GM21526 (cell line): ENCODE measurements around the gene PLXND1.
"Not testable (repeated sequence)": the region's sequence is repeated elsewhere in the genome, so short reads cannot be mapped to it uniquely, and the experiment has no call there.

Experiments used
- ATAC-seq: cut with Tn5 transposase; IDR thresholded peaks from one replicate; pipeline ENCODE4 v1.9.1; 2021; ENCODE audit warnings: moderate library complexity; ENCODE audit not compliant: unreplicated experiment, low FRiP score

The PLXND1 gene

GRCh38 chr3:129532261-129532660, 74.2 kb downstream of the PLXND1 start:
- ATAC-seq = no peak

- ATAC-seq = no peak
Observed at GRCh38 chr3:129531699-129532098, 74.8 kb downstream of the PLXND1 start.

GRCh38 chr3:129530821-129531220, 75.7 kb downstream of the PLXND1 start:
- no peak for ATAC-seq

GRCh38 chr3:129530251-129530791, 76.2 kb downstream of the PLXND1 start:
- ATAC-seq = no peak

GRCh38 chr3:129529436-129530210, 76.9 kb downstream of the PLXND1 start:
- no peak for ATAC-seq

- ATAC-seq = no peak
Observed at GRCh38 chr3:129528589-129529100, 77.8 kb downstream of the PLXND1 start, which contains the start of gene RHO. RHO (plus strand) TSS chr3:129528639; CDS start chr3:129528734, 95 bp downstream.

- no peak for ATAC-seq
Observed at GRCh38 chr3:129527262-129527661, 79.2 kb downstream of the PLXND1 start.

- ATAC-seq = peak; percentile 80
Observed at GRCh38 chr3:129526121-129526900, 80.2 kb downstream of the PLXND1 start.

- ATAC-seq = no peak
Observed at GRCh38 chr3:129525341-129525968, 81.0 kb downstream of the PLXND1 start.

GRCh38 chr3:129524081-129524480, 82.4 kb downstream of the PLXND1 start:
- ATAC-seq = no peak

GRCh38 chr3:129522953-129523352, 83.5 kb downstream of the PLXND1 start:
- ATAC-seq = no peak

GRCh38 chr3:129521611-129522010, 84.9 kb downstream of the PLXND1 start:
- no peak for ATAC-seq

GRCh38 chr3:129520960-129521359, 85.5 kb downstream of the PLXND1 start:
- no peak for ATAC-seq

GRCh38 chr3:129519896-129520715, 86.4 kb downstream of the PLXND1 start:
- no peak for ATAC-seq

- no peak for ATAC-seq
Observed at GRCh38 chr3:129519449-129519848, 87.0 kb downstream of the PLXND1 start.

GRCh38 chr3:129518581-129518980, 87.9 kb downstream of the PLXND1 start:
- no peak for ATAC-seq

GRCh38 chr3:129518038-129518561, 88.4 kb downstream of the PLXND1 start:
- ATAC-seq = no peak

GRCh38 chr3:129517516-129517915, 89.0 kb downstream of the PLXND1 start:
- ATAC-seq = no peak

- not testable (repeated sequence) for ATAC-seq
Observed at GRCh38 chr3:129515821-129516432, 90.5 kb downstream of the PLXND1 start.
